WTC11 (cell line): ENCODE measurements around the gene PARK7. TPM values are rescaled to one million over a fixed set of nuclear protein-coding genes. Genes with fewer than 3 reads are reported as not detected.
"Not testable (repeated sequence)": the region's sequence is repeated elsewhere in the genome, so short reads cannot be mapped to it uniquely, and the experiment has no call there.

Experiments used
- ATAC-seq: fragments of 200-7000 bp; cut with Tn5 transposase; 2 replicates; pipeline ENCODE4 v1.10.0; 2021; ENCODE audit warnings: mild to moderate bottlenecking, moderate library complexity
- CTCF ChIA-PET: fragments of 300-600 bp; sonication (Branson Sonifier 250); formaldehyde crosslinking; loops from one replicate; lab custom pipeline; 2021; ENCODE audit warnings: antibody characterized with exemption; lab: Charles Lee
- POLR2A ChIA-PET: fragments of 350-600 bp; sonication (Branson Sonifier 250); formaldehyde crosslinking; loops from one replicate; lab custom pipeline; 2021; ENCODE audit warnings: antibody characterized with exemption; lab: Charles Lee
- DNase-seq: peaks from one replicate; pipeline ENCODE4 v3.0.0; 2021; ENCODE audit warnings: low spot score
- H3K27ac Mint-ChIP-seq: 2 replicates; pipeline ENCODE4 v1.8.0; 2021; ENCODE audit warnings: mixed read lengths
- H3K27me3 Mint-ChIP-seq: 2 replicates; pipeline ENCODE4 v1.8.0; 2021; ENCODE audit warnings: low read depth, mild to moderate bottlenecking, moderate library complexity, mixed read lengths
- H3K36me3 Mint-ChIP-seq: 2 replicates; pipeline ENCODE4 v1.8.0; 2021; ENCODE audit warnings: mixed read lengths
- H3K4me1 Mint-ChIP-seq: 2 replicates; pipeline ENCODE4 v1.8.0; 2022; ENCODE audit warnings: mixed read lengths
- H3K4me3 Mint-ChIP-seq: 2 replicates; pipeline ENCODE4 v1.8.0; 2021; ENCODE audit warnings: mild to moderate bottlenecking, moderate library complexity, mixed read lengths
- H3K9me3 Mint-ChIP-seq: 2 replicates; pipeline ENCODE4 v1.8.0; 2021; ENCODE audit warnings: mixed read lengths
- E2F1 ChIP-seq: sonication (generic); formaldehyde crosslinking; IDR thresholded peaks from 2 replicates; pipeline ENCODE4 v1.8.0; 2022; ENCODE audit warnings: mild to moderate bottlenecking, missing genetic modification reagents
- ELF4 ChIP-seq: sonication (generic); formaldehyde crosslinking; IDR thresholded peaks from 2 replicates; pipeline ENCODE4 v1.8.1; 2022; ENCODE audit warnings: low read depth, mild to moderate bottlenecking, moderate library complexity, missing genetic modification reagents
- ESRRA ChIP-seq: sonication (generic); formaldehyde crosslinking; IDR thresholded peaks from 2 replicates; pipeline ENCODE4 v1.8.1; 2022; ENCODE audit warnings: mild to moderate bottlenecking, missing genetic modification reagents, borderline replicate concordance
- FOXK1 ChIP-seq: sonication (generic); formaldehyde crosslinking; IDR thresholded peaks from 2 replicates; pipeline ENCODE4 v1.8.0; 2022; ENCODE audit warnings: mild to moderate bottlenecking, moderate library complexity, missing genetic modification reagents
- FOXP1 ChIP-seq: sonication (generic); formaldehyde crosslinking; IDR thresholded peaks from 2 replicates; pipeline ENCODE4 v1.8.0; 2022; ENCODE audit warnings: missing genetic modification reagents, mild to moderate bottlenecking, moderate library complexity, borderline replicate concordance
- MLX ChIP-seq: sonication (generic); formaldehyde crosslinking; IDR thresholded peaks from 2 replicates; pipeline ENCODE4 v1.8.1; 2023; ENCODE audit warnings: mild to moderate bottlenecking, missing genetic modification reagents, moderate library complexity
- NFYB ChIP-seq: sonication (generic); formaldehyde crosslinking; conservative IDR thresholded peaks from 2 replicates; pipeline ENCODE4 v1.8.0; 2022; ENCODE audit warnings: low read depth, missing genetic modification reagents
- SMAD4 ChIP-seq: sonication (generic); formaldehyde crosslinking; IDR thresholded peaks from 2 replicates; pipeline ENCODE4 v1.8.0; 2022; ENCODE audit warnings: mild to moderate bottlenecking, missing genetic modification reagents
- TEAD1 ChIP-seq: sonication (generic); formaldehyde crosslinking; IDR thresholded peaks from 2 replicates; pipeline ENCODE4 v1.8.0; 2022; ENCODE audit warnings: mild to moderate bottlenecking, missing genetic modification reagents
- TP53 ChIP-seq: sonication (generic); formaldehyde crosslinking; IDR thresholded peaks from 2 replicates; pipeline ENCODE4 v1.8.1; 2023; ENCODE audit warnings: mild to moderate bottlenecking, missing genetic modification reagents
- USF2 ChIP-seq: sonication (generic); formaldehyde crosslinking; IDR thresholded peaks from 2 replicates; pipeline ENCODE4 v1.8.1; 2023; ENCODE audit warnings: mild to moderate bottlenecking, missing genetic modification reagents, moderate library complexity
- ZNF121 ChIP-seq: sonication (generic); formaldehyde crosslinking; IDR thresholded peaks from 2 replicates; pipeline ENCODE4 v1.8.0; 2023; ENCODE audit warnings: missing genetic modification reagents
- ZNF219 ChIP-seq: sonication (generic); formaldehyde crosslinking; IDR thresholded peaks from 2 replicates; pipeline ENCODE4 v1.8.0; 2023; ENCODE audit warnings: missing genetic modification reagents, mild to moderate bottlenecking, borderline replicate concordance
- ZNF396 ChIP-seq: fragments of 250-450 bp; sonication (Bioruptor Pico); IDR thresholded peaks from 2 replicates; pipeline ENCODE4 v1.8.0; 2021; ENCODE audit warnings: mild to moderate bottlenecking, moderate library complexity, borderline replicate concordance
- total RNA-seq: library from RNA; stranded (reverse); gene quantifications from 3 replicates; pipeline ENCODE4 v1.2.3, GENCODE V29; 2021
- TF ChIP-seq, protein P1 (sequence below): sonication (generic); formaldehyde crosslinking; IDR thresholded peaks from 2 replicates; pipeline ENCODE4 v1.8.0; 2023; ENCODE audit warnings: missing genetic modification reagents, mild to moderate bottlenecking, borderline replicate concordance

The PARK7 gene
- total RNA-seq, 1 experiment from 2014 or later = 337 TPM

- TF ChIP-seq ZNF219 (CRISPR knock-in tag) (no peak), FOXP1 (CRISPR knock-in tag) (no peak), ESRRA (CRISPR knock-in tag) (no peak), FOXK1 (no peak)
Measured at GRCh38 chr1:7915826-7916500, 45.5 kb upstream of the PARK7 start (continued).

DNA sequence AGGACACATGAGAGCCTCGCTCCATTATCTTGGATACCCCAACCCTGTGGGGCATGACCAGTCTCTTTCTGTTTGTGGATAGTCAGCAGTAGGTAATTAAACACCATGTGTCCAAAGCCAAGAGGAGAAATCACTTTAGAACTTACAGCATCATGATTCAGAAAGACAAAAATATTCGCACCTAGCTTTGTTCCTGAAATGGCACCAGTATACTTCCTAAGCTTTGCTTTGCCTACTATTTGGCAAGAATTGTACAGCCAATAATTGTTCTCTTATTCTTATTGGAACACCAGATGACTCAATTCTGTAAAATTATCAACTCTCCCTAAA is 45.0 kb upstream of the PARK7 start:
- ChIA-PET POLR2A (no interaction called here), CTCF (interaction anchor here (0.7 to 1.3 kb wide), 2 partner anchors 108 to 249 kb away, joined by 3 read pairs; no protein-coding TSS in a partner anchor)
- ATAC-seq = no peak

DNA sequence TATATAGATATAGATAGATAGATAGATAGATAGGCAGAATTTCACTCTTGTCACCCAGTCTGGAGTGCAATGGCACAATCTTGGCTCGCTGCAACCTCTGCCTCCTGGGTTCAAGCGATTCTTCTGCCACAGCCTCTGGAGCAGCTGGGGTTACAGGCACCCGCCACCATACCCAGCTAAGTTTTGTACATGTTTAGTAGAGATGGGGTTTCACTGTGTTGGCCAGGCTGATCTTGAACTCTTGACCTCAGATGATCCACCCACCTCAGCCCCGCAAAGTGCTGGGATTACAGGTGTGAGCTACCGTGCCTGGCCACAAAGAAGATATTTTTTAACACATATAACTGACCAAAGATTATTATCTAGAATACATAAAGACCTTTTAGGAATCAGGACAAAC is 43.5 kb upstream of the PARK7 start:
- H3K27ac Mint-ChIP-seq, H3K36me3 Mint-ChIP-seq, POLR2A ChIA-PET, H3K4me3 Mint-ChIP-seq, ATAC-seq, H3K9me3 Mint-ChIP-seq, DNase-seq, H3K27me3 Mint-ChIP-seq, CTCF ChIA-PET: not testable (repeated sequence)
- H3K4me1 Mint-ChIP-seq = peaks cover 14% of the 10 kb centered on the region

More for the DNA sequence above, 45.0 kb upstream of the PARK7 start:
- DNase-seq = no peak
- no peaks in the 10 kb centered on the region for H3K9me3 Mint-ChIP-seq
- H3K4me3 Mint-ChIP-seq = no peak overlapping the region
- TF ChIP-seq ZNF396 (CRISPR knock-in tag) (no peak), NFYB (CRISPR knock-in tag) (no peak)
- H3K27me3 Mint-ChIP-seq = no peaks in the 10 kb centered on the region; the same call in 1 of the 2 replicates
- peaks cover 21% of the 10 kb centered on the region for H3K4me1 Mint-ChIP-seq
- H3K27ac Mint-ChIP-seq = no peak overlapping the region
- H3K36me3 Mint-ChIP-seq = no peaks in the 10 kb centered on the region

- no peaks in the 10 kb centered on the region for H3K36me3 Mint-ChIP-seq
- TF ChIP-seq ESRRA (CRISPR knock-in tag) (no peak), USF2 (no peak), ZNF121 (no peak), FOXP1 (CRISPR knock-in tag) (no peak)
- TF ChIP-seq, protein P1, sequence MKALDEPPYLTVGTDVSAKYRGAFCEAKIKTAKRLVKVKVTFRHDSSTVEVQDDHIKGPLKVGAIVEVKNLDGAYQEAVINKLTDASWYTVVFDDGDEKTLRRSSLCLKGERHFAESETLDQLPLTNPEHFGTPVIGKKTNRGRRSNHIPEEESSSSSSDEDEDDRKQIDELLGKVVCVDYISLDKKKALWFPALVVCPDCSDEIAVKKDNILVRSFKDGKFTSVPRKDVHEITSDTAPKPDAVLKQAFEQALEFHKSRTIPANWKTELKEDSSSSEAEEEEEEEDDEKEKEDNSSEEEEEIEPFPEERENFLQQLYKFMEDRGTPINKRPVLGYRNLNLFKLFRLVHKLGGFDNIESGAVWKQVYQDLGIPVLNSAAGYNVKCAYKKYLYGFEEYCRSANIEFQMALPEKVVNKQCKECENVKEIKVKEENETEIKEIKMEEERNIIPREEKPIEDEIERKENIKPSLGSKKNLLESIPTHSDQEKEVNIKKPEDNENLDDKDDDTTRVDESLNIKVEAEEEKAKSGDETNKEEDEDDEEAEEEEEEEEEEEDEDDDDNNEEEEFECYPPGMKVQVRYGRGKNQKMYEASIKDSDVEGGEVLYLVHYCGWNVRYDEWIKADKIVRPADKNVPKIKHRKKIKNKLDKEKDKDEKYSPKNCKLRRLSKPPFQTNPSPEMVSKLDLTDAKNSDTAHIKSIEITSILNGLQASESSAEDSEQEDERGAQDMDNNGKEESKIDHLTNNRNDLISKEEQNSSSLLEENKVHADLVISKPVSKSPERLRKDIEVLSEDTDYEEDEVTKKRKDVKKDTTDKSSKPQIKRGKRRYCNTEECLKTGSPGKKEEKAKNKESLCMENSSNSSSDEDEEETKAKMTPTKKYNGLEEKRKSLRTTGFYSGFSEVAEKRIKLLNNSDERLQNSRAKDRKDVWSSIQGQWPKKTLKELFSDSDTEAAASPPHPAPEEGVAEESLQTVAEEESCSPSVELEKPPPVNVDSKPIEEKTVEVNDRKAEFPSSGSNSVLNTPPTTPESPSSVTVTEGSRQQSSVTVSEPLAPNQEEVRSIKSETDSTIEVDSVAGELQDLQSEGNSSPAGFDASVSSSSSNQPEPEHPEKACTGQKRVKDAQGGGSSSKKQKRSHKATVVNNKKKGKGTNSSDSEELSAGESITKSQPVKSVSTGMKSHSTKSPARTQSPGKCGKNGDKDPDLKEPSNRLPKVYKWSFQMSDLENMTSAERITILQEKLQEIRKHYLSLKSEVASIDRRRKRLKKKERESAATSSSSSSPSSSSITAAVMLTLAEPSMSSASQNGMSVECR (CRISPR knock-in tag) = no peak
- H3K4me3 Mint-ChIP-seq = no peak overlapping the region
- no peaks in the 10 kb centered on the region for H3K4me1 Mint-ChIP-seq
- DNase-seq = no peak
- no peak for ATAC-seq
- CTCF ChIA-PET = interaction anchor here (0.5 to 1.4 kb wide), 2 partner anchors 16 to 250 kb away, joined by 4 read pairs; no protein-coding TSS in a partner anchor
- H3K27me3 Mint-ChIP-seq = no peaks in the 10 kb centered on the region
- POLR2A ChIA-PET = no interaction called here
- H3K27ac Mint-ChIP-seq = no peak overlapping the region
- no peaks in the 10 kb centered on the region for H3K9me3 Mint-ChIP-seq
Measured at GRCh38 chr1:7919880-7920279, 41.6 kb upstream of the PARK7 start.

DNA sequence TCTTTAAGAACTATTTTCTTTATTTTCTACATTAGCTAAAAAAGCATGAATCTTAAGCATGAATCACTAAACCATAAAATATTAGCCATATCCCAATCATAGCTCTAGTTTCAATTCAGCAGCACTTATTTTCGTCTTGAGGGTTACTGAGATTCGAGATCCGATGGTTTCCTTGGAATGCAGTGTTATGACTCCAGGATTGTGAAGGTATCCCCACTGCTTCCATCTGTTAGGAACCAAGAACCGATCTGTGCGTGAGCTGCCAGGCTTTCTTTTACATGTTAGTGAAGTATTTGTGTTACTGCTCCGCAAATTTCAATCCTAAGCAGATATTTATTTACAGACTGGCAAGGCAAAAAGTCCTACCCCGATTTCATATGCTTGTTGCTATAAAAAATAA is 39.7 kb upstream of the PARK7 start:
- no peak overlapping the region for H3K27ac Mint-ChIP-seq
- no peaks in the 10 kb centered on the region for H3K9me3 Mint-ChIP-seq
- POLR2A ChIA-PET = no interaction called here
- no peak for DNase-seq
- no peak for ATAC-seq
- H3K27me3 Mint-ChIP-seq = no peaks in the 10 kb centered on the region
- TF ChIP-seq E2F1 (CRISPR knock-in tag) (no peak), TEAD1 (CRISPR knock-in tag) (no peak), MLX (CRISPR knock-in tag) (no peak), ELF4 (CRISPR knock-in tag) (no peak), TP53 (no peak), SMAD4 (no peak)
- H3K36me3 Mint-ChIP-seq = no peaks in the 10 kb centered on the region
- no peaks in the 10 kb centered on the region for H3K4me1 Mint-ChIP-seq
- CTCF ChIA-PET = no interaction called here
- H3K4me3 Mint-ChIP-seq = no peak overlapping the region
